Subcutaneous abdominal adipose tissue (tissue), 5 donors: Measurements from ENCODE around the gene HPD.
"Not testable (repeated sequence)": the region's sequence is repeated elsewhere in the genome, so short reads cannot be mapped to it uniquely, and the experiment has no call there.

Experiments
- H3K27ac ChIP-seq: one replicate; pipeline ENCODE4 v1.7.0; 2013; ENCODE audit warnings: low read depth, mild to moderate bottlenecking, inconsistent platforms, low read length, moderate library complexity
- H3K27me3 ChIP-seq, 5 donors: one replicate each; pipeline ENCODE4 v1.7.0; 2013; ENCODE audit warnings: low read length in 5 of 5, inconsistent platforms in 1 of 5; ENCODE audit not compliant: control insufficient read depth in 5 of 5, insufficient read depth in 4 of 5
- H3K36me3 ChIP-seq, 5 donors: one replicate each; pipeline ENCODE4 v1.7.0; 2013; ENCODE audit warnings: low read length in 5 of 5; ENCODE audit not compliant: control insufficient read depth in 5 of 5, insufficient read depth in 5 of 5
- H3K4me1 ChIP-seq, 5 donors: one replicate each; pipeline ENCODE4 v1.7.0; 2013; ENCODE audit warnings: low read length in 5 of 5, mild to moderate bottlenecking in 3 of 5, moderate library complexity in 1 of 5; ENCODE audit not compliant: control insufficient read depth in 5 of 5, insufficient read depth in 5 of 5
- H3K4me3 ChIP-seq, 5 donors: one replicate each; pipeline ENCODE4 v1.7.0; 2013; ENCODE audit warnings: low read length in 5 of 5, low read depth in 1 of 5
- H3K9ac ChIP-seq, 5 donors: one replicate each; pipeline ENCODE4 v1.7.0; 2013; ENCODE audit warnings: low read length in 5 of 5, mild to moderate bottlenecking in 4 of 5, moderate library complexity in 3 of 5
- H3K9me3 ChIP-seq, 5 donors: one replicate each; pipeline ENCODE4 v1.7.0; 2013; ENCODE audit warnings: low read length in 5 of 5; ENCODE audit not compliant: control insufficient read depth in 5 of 5
- donor health status: healthy.
- donor health status: healthy.
- donor health status: healthy.
- donor health status: healthy.
- donor health status: healthy.

HPD gene

GRCh38 chr12:121793440-121793837, 65.2 kb downstream of the HPD start, which contains the start of gene RHOF:
RHOF (minus strand) TSS chr12:121793688; CDS start chr12:121793633, 55 bp downstream.
- peaks cover 0 to 14% (median 11%) of the 10 kb centered on the region in 5 donors for H3K36me3 ChIP-seq
- peak within 1 kb of the TSS; percentile 50 to 68 (median 59) for H3K4me3 ChIP-seq
- peak within 1 kb of the TSS in 4 of 5 donors; percentile 43 to 76 (median 64) for H3K9ac ChIP-seq
- H3K9me3 ChIP-seq = no peaks in the 10 kb centered on the region
- H3K27ac ChIP-seq = peak within 1 kb of the TSS; percentile 100
- peaks cover 10 to 78% (median 71%) of the 10 kb centered on the region in 5 donors for H3K4me1 ChIP-seq
- no peaks in the 10 kb centered on the region for H3K27me3 ChIP-seq

- no peaks in the 10 kb centered on the region for H3K9me3 ChIP-seq
- peaks cover 0 to 14% (median 8%) of the 10 kb centered on the region in 5 donors for H3K36me3 ChIP-seq
- peak overlapping the region in 1 of 5 donors; percentile 25 for H3K9ac ChIP-seq
- no peak overlapping the region for H3K27ac ChIP-seq
- no peaks in the 10 kb centered on the region for H3K27me3 ChIP-seq
- peaks cover 5 to 72% (median 65%) of the 10 kb centered on the region in 5 donors for H3K4me1 ChIP-seq
- H3K4me3 ChIP-seq = peak overlapping the region in 3 of 5 donors; percentile 50 to 68 (median 60)
These were observed 65.8 kb downstream of the HPD start for GRCh38 chr12:121792607-121793439.

GRCh38 chr12:121791671-121792551, 66.7 kb downstream of the HPD start:
- H3K27ac ChIP-seq = no peak overlapping the region
- H3K9ac ChIP-seq = no peak overlapping the region
- peaks cover 5 to 67% (median 56%) of the 10 kb centered on the region in 5 donors for H3K4me1 ChIP-seq
- H3K9me3 ChIP-seq = no peaks in the 10 kb centered on the region
- H3K36me3 ChIP-seq = peaks cover 0 to 14% (median 8%) of the 10 kb centered on the region in 5 donors
- peak overlapping the region in 1 of 5 donors; percentile 21 for H3K4me3 ChIP-seq
- no peaks in the 10 kb centered on the region for H3K27me3 ChIP-seq

- not testable (repeated sequence) for H3K36me3 ChIP-seq, H3K27me3 ChIP-seq, H3K9ac ChIP-seq, H3K9me3 ChIP-seq, H3K4me3 ChIP-seq, H3K27ac ChIP-seq
- peaks cover 5 to 60% (median 46%) of the 10 kb centered on the region in 5 donors for H3K4me1 ChIP-seq
These were observed 67.9 kb downstream of the HPD start for GRCh38 chr12:121790785-121791184.

- Histone ChIP-seq H3K9me3 (no peaks in the 10 kb centered on the region), H3K27ac (peak overlapping the region; percentile 46), H3K27me3 (no peaks in the 10 kb centered on the region), H3K36me3 (peaks cover 0 to under 1% (median 0%) of the 10 kb centered on the region in 5 donors), H3K4me1 (peaks cover 4 to 53% (median 39%) of the 10 kb centered on the region in 5 donors), H3K4me3 (peak overlapping the region in 1 of 5 donors; percentile 30), H3K9ac (peak overlapping the region in 1 of 5 donors; percentile 37)
These were observed 68.6 kb downstream of the HPD start for GRCh38 chr12:121789800-121790728.
